ENCODE data around the gene KATNB1.

KATNB1 gene

DNA sequence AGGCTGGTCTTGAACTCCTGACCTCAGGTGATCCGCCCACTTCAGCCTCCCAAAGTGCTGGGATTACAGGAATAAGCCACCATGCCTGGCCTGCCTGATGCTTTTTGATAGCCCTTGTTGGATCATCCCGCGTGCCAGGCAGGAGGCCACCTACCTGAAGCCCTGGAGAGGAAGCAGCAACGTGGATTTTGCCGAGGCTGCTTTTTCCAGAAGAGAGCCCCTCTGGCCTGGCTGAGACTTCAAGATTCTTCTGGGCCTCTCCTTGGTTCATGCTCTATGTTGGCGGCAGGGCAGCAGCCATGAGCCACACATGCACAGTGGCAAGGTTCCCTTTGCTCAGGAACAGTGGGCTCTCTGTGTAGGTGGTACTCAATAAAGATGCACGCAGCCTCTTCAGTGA, 11.5 kb downstream of the KATNB1 start:
- no peak for DNase-seq

DNA sequence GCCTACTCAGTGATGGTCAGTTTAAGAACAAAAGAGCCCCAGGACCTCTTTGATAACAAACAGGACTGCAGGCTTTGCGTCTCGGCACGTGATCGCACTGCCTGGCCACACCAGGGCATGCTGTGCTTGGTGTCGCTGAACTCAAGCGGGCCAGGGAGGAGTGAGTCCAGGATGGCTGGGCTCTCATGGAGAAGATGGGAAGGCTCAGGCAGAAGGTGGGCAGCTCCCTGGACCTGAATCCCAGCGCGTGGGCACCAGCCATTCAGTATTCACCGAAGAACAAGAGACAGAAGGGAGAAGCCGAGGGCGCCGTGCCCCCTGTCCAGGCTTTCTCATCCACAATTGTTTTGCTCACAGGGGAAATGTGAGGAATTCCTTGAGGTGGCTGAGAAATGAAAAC, 11.9 kb downstream of the KATNB1 start:
- no peak for DNase-seq

DNA sequence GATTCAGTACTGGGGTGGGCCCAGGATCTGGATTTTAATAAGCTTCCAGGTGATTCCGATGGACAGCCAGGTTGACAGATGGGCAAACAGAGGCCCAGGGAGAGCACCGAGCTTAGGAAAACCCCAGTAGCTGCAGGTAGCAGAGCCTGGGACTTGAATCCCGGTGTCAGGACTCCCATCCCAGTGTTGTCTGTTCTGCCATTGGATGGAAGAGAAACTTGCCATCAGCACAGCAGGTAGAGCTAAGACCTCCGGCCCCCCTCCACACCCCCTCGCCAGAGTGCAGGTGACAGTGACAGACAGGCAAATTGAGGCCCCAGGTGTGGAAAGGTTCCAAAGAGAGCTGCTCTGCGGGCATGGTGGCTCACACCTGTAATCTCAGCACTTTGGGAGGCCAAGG, 12.4 kb downstream of the KATNB1 start:
- DNase-seq, result no peak

DNA sequence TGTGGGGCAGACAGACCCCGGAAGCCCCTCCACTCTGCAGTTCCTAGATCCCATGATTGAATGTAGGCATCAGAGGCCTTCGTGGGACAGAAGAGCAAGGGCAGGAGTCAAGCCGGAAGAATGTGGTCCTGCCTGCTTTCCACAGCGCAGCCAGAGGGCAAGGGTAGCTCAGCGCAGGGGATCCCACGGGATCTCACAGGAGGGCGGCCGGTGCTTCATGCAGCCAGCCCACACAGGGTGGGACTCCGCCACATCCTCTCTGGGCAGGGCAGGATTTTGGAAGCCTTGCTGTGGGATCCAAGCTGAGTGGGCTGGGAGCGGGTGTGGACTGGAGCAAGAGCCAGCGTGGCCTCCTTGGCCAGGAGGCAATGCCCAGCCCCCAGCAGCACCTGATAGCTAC, 13.0 kb downstream of the KATNB1 start:
- DNase-seq, result no peak

DNA sequence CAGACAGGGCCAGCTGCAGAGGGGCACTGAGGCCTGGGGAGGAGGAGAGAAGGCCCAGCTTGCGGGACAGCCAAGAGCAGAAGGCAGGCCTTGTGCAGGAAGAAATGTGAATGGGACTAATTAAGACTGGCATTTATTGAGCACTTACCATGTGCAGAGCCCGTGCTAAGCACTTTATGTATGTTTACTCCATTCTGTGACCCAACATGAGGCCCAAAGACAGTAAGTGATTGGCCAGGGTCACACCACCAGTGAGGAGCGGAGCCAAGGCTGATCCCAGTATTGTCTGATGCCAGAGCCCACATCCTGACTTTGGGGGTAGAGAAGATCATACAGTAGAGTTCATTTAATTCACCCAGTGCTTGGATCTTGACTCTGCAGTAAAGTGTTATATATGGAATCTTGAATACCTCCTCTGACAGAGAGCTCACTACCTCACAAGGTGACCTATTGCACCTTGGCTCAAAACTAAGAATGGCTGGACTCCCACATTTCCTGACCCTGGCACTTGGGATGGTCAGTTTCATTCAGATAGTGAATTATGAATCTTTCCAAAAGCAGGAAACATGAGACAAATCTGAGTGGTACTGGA, 13.6 kb downstream of the KATNB1 start:
- no peak for DNase-seq

DNA sequence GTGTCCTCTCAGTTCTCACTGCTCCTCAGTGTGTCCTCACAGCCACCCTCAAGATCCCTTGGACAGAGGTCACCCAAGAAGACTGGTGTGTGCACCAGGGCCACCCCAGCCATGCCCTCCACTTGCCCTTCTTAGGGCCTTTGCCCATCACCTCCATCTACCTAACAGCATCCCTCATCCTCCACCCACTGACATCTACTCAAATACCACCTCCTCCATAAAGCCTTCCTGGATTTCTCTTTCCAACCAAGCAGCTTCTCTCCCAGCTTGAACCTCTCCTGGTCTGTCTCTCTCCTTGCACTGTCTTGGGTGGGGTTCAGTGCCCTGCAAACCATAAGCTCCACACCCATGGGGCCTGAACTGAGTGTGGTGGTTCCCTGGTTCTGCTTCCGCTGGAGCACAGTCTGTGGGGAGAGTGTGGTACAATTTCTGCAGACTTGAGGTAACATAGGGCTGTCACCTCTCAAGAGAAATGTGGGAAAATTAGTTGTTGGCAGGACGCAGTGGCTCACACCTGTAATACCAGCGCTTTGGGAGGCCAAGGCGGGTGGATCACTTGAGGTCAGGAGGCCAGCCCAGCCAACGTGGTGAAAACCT, 14.4 kb downstream of the KATNB1 start:
- DNase-seq, result no peak

DNA sequence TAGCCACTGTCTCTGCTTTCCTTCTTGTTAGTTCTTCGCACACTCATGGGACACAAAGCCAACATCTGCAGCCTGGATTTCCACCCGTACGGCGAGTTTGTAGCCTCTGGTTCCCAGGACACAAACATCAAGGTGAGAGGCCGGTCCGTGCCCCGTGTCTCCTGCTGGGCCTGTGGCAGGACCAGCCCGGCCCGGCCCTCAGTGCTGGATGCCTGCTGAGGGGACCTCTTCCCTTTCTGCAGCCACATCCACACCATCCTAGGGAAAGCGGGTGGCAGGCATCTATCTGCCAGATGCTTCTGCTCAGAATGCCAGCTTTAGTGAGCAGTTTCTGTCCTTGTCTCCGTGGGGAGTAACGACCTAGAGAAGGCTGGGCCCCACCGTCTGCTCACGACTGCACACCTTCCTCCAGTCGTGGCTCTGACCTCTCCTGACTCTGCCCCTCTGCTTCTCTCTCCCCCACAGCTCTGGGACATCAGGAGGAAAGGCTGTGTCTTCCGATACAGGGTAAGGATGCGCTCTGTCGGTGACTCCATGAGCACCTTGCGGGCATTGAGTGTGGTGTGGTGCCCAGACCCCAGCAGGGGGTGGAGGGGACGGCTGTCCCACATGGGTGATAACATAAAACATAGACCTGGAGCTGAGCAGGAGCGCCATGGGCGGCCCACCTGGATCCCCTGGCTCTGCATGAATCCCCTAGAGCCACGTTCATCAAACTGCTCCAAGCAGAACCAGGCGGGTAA, 15.4 kb downstream of the KATNB1 start:
- no peak for DNase-seq

DNA sequence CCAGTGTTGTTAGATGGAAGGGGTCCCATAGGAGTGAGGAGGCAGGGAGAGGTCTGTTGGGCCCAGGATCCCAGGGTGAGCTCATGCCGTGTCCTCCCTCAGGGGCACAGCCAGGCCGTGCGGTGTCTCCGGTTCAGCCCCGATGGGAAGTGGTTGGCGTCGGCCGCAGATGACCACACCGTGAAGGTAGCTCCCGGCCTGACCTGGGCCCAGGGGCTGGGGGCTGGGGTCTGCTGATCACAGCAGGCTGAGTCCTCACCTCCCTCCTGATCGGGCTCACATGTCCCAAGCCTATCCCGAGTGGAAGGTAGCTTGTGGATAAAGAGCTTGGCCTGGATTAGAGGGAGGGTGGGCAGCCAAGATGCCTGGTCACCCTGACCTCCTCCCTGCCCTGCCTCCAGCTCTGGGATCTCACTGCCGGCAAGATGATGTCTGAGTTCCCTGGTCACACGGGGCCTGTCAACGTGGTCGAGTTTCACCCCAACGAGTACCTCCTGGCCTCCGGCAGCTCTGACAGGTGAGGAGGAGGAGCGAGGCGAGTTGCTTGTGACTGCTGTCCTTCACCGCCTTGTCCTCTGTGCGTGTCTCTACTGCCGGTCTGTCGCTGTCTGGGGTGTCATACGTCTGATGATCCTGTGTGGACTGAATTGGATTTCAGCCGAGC, 16.1 kb downstream of the KATNB1 start:
- DNase-seq, result no peak

DNA sequence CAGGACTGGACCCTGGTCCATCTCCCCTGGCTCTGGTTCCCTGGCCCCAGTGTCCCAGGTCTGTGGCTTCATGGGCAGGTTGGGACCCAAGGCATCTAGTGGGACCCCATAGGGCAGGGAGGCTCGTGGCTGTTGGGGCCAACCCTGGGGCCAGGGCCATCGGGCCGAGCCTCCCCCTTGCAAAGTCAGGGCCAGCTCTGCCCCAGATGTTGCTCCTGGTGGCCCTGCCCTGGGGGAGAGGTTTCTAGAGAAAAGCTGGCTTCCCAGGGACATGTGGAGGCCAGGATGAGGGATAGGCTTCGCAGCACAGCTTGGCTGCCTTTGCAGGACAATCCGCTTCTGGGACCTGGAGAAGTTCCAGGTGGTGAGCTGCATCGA, 16.6 kb downstream of the KATNB1 start:
- no peak for DNase-seq

DNA sequence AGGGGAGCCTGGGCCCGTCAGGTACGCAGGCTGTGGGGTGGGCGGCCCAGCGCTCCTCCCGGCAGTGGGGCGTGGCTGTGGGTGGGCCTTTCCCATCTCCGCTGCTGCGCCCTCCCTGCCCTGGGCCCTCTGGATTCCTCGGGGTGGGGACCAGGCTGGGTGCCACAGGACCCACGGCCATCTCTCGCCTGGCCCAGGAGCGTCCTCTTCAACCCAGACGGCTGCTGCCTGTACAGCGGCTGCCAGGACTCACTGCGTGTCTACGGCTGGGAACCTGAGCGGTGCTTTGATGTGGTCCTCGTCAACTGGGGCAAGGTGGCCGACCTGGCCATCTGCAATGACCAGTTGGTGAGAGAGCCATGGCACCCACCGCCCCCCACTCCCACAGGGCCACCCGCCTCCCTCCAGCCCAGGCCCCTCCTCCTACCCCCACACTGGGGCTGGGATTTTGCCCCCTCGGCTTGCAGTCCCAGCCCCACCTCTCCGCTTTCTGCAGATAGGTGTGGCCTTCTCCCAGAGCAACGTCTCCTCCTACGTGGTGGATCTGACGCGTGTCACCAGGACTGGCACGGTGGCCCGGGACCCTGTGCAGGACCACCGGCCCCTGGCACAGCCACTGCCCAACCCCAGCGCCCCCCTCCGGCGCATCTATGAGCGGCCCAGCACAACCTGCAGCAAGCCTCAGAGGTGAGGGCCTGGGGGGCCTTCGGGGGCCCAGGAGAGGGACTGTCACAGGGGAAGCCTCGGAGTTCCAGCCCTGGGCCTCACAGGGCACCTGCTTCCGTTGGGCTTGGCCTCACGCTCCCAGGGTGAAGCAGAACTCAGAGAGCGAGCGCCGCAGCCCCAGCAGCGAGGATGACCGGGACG, 17.2 kb downstream of the KATNB1 start:
- no peak for DNase-seq

DNA sequence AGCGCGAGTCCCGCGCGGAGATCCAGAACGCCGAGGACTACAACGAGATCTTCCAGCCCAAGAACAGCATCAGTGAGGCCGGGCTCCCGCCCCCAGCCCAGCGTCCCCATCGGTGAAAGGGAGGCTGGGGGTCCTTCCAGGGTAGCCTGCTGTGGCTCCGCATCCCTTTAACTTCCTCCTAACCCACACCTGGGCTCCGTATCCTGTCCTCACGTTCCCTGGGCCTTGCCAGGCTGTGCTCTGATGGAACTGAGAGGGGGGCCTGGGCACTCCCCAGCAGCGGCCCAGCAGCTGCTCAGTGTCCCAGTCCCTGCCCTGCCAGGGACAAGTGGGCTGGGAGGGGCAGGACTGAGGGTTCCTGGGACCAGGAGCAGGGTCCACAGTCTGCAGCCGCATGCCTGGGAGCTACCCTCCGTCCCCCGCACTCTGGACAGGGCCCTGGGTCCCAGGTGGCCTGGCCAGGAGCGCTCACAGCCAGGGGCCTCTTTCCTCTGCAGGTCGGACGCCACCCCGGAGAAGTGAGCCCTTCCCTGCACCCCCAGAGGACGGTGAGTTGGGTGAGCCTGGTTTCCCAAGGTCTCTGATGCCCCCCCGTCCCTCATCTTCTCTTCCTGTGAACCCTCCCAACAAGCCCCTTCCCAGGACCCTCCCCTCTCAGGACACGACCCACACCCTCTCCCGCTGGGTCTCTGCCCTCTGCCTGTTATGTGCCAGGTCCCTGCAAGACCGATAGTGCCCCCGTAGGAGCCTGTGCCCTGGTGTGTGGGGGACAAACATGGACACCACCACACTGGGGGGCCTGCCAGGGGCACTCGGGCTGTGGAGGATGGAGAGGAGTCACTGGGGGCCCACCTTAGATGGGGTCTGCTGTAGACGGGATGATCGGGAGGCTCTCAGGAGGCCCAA, 18.1 kb downstream of the KATNB1 start:
- no peak for DNase-seq

DNA sequence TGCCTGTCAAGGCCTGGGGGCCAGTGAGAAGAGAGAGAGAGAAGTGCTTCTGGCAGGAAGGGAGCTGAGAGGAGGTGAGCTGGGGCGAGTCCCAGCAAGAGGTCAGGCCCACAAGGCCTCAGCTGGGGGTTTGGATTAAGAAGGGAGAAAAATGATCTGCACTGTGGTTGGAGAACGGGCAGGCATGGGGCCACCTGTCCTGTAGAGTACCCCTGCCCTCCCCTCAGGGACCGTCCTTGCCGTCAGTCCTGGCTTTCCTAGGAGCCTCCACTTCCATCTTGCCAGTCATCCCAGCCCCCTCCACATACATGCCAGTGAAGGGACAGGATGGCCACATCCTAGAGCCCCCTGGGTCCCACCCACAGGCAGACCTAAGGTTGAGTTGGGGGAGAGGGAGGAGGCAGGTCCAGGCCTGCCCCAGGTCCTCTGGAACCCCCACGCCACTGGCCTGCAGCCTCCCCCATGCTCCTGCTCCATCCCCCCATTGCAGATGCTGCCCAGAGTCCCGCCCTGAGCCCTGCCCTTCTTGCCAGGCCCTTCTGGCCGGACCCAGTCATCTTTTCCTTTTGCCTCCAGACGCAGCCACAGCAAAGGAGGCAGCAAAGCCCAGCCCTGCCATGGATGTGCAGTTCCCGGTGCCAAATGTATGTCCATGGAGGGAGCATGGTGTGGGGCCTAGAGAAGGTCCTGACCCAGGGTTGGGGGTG, 18.9 kb downstream of the KATNB1 start:
- no peak for DNase-seq

DNA sequence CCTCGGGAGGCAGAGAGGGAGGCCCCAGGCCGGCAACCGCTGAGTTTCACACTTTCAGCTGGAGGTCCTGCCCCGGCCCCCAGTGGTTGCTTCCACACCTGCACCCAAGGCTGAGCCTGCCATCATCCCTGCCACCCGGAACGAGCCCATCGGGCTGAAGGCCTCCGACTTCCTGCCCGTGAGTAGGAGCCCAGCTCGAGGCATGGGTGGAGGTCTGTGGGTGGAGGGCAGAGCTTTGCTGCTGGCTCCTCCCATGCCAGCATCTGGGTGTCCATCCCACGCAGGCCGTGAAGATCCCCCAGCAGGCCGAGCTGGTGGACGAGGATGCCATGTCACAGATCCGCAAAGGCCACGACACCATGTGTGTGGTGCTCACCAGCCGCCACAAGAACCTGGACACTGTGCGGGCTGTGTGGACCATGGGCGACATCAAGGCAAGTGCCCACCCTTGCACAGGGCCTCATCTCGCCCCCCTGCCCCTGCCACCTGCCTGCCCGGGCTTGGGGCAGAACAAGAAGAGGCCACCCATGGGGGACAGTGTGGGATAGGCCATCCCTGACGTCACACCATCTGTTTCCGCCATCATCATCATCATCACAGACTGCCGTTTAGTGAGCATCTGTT, 19.6 kb downstream of the KATNB1 start:
- DNase-seq, result no peak

DNA sequence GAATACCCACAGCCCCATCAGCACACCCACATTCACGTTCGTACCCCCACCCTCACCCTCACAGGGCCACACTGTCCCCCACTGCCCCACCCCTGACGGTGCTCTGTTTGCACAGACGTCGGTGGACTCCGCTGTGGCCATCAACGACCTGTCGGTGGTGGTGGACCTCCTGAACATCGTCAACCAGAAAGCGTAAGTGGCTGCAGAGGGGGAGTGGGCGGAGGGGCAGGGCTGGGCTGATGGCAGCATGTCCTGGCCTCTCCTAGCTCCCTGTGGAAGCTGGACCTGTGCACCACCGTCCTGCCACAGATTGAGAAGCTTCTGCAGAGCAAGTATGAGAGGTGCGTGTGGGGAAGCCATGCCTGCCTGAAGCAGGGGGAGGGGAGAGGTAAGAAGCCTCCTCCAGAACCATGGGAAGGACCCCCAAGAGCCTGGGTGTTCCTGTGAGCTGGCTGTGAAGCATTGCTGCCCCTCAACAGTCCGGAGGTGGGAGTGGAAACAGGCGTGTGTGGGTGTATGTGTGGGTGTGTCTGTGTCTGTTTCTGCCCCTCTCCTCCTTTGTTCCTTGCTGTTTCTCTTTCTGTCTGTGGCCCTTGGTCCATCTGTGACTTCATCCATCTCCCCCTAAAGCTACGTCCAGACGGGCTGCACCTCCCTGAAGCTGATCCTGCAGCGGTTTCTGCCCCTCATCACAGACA, 20.3 kb downstream of the KATNB1 start:
- DNase-seq, result no peak

DNA sequence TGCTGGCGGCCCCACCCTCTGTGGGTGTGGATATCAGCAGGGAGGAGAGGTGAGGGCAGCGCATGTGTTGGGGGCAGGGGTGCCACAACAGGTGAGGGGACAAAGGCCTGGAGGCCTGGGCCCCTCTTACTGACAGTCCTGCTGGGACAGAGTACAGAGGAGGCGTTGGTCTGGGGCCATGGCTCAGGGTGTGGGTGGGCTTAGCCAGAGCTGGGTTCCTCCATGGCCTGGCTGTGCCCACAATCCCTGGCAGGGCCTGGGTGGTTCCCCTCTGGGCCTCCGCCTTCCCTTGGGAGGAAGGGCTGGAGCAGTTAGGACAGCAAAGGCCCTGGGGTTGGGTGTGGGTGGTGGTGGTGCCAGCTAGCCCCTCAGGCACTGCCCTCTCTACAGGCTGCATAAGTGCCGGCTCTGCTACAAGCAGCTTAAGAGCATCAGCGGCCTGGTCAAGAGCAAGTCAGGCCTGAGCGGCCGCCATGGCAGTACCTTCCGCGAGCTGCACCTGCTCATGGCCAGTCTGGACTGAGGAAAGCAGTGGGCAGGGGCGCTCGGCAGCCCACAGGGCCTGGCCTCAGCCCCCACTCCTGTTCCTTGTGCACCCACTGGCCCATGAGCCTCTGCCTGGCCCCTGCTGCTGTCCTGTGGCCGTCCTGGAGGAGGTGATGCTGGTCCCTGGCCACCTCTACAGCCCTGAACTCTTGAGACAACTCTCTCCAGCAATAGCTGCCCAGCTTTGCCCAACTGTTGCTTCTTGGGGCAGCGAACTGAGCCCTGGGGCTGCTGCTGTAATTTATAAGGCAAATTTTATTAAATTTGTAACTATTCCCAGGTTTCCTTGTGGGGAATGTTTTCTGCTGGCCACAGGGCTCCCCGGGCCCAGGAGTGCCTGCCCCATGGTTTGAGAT, 21.1 kb downstream of the KATNB1 start:
- no peak for DNase-seq

DNA sequence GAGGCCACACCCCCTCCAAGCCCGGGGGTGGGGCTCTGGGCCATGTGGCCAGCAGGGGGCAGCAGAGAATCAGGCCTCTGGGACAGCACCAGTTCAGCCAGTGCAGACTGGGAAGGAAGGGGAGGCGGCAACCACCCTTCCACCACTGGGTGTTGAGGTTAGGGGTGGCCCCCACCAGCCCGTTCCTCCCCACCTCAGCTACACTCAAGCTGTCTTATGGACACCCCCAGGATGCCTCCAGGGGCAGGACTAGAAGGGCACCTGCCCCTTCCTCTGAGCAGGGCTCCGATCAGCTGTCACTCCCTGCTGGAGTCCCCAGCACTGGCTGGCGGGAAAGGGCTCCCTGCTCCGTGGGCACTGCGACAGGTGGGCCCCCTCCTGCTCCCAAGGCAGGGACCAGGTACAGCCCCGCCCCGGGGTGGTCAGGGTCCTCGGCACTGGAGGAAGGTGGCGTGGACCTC, 21.8 kb downstream of the KATNB1 start:
- DNase-seq, result no peak

DNA sequence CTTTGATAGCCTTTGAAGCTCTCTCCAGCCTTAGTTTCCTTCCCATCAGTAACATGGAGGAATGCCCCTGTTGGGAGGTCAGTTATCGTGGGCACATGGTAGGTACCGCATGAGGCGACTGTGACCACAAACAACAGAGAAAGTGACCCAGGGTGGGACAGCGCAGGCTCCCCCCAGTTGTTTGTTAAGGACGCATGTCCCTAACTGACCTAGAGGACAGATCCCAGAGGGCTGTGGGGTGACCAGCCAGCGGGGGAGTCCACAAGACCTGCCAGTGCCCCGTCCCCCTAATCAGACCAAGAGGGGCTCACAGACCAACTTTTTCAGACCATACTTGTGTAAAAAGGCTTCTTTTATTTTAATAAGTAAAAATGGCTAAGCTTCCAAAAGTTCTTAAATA, 22.3 kb downstream of the KATNB1 start:
- DNase-seq, result no peak

DNA sequence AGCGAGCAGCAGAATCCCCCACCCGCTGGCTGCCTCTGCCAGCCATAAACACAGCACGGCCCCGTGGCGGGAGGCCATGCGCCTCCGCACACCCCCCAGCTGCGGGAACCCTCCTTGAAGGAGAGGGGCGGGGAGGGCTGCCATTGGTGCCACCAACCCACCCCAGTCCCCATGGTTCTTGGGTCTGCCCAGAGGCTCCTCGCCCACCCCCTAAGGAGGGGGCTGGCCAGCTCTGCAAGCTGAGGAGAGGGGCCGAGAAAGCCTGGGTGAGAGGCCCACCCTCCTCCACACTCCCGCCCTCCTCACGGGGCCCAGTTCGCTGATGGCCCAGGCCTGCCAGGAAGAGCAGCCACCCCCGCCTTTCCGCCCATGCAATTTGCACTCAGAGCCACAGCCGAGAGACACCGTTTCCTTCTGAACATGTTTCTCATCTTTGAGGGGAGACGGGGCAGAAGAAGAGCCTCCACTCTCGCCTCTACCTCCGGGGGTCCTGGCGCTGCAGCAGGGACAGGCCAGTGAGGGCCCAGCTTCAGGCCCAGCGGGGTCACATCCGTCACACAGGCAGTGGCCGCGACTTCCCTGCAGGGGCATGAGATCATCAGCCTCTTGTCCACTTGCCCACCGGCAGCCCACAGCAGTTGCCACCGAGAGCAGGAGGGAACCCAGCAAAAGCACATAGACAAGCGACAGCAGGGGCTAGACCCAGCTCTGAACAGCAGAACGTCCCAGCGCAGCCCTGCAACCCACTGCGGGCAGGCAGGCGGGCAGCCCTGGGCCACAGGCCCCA, 23.0 kb downstream of the KATNB1 start:
- no peak for DNase-seq
